Esophagus muscularis mucosa (tissue), 4 donors: ENCODE results near the gene SUMO3. TPM values are rescaled to one million over a fixed set of nuclear protein-coding genes. Genes with fewer than 3 reads are reported as not detected.

Source experiments
- DNase-seq: peaks from one replicate; pipeline ENCODE4 v3.0.0-alpha.2; 2017; ENCODE audit errors: extremely low spot score
- H3K27ac ChIP-seq, 4 donors: fragments of 200-600 bp; sonication (generic); replicated peaks in 1 of 4; 1 replicate in 3 of 4; 2 replicates in 1 of 4; pipeline ENCODE4 v1.5.1; 2016 to 2019; ENCODE audit warnings: mild to moderate bottlenecking in 1 of 4
- H3K27me3 ChIP-seq, 4 donors: fragments of 200-600 bp; sonication (generic); one replicate each; pipeline versions ENCODE4 v1.5.1 to v1.6.0; 2016 to 2019
- H3K36me3 ChIP-seq, 4 donors: fragments of 200-600 bp; sonication (generic); one replicate each; pipeline ENCODE4 v1.5.1; 2016 to 2019
- H3K4me1 ChIP-seq, 4 donors: fragments of 200-600 bp; sonication (generic); one replicate each; pipeline ENCODE4 v1.5.1; 2016 to 2019
- H3K4me3 ChIP-seq, 4 donors: fragments of 200-600 bp; sonication (generic); 1 replicate in 2 of 4; 2 replicates in 2 of 4; pipeline ENCODE4 v1.5.1; 2016 to 2019; ENCODE audit warnings: mild to moderate bottlenecking in 4 of 4, moderate library complexity in 1 of 4
- H3K9me3 ChIP-seq, 4 donors: fragments of 200-600 bp; sonication (generic); 1 replicate in 3 of 4; 2 replicates in 1 of 4; pipeline ENCODE4 v1.5.1; 2016 to 2019
- CTCF ChIP-seq, 3 experiments: fragments of 200-600 bp in 2 of 3; fragments of 450-650 bp in 1 of 3; sonication (generic) in 2 of 3; IDR thresholded peaks; one replicate each; pipeline ENCODE4 v1.5.1; 2017 to 2019; ENCODE audit warnings: antibody characterized with exemption in 3 of 3, mild to moderate bottlenecking in 2 of 3, moderate library complexity in 1 of 3
- EP300 ChIP-seq: sonication (generic); formaldehyde crosslinking; IDR thresholded peaks from one replicate; pipeline ENCODE4 v1.6.1; 2017; ENCODE audit warnings: antibody characterized with exemption
- POLR2A ChIP-seq: fragments of 450-650 bp; IDR thresholded peaks from one replicate; pipeline ENCODE4 v1.6.1; 2017; ENCODE audit warnings: antibody characterized with exemption, moderate library complexity, mild to moderate bottlenecking, low read depth
- POLR2AphosphoS5 ChIP-seq, 2 donors: sonication (generic); formaldehyde crosslinking; IDR thresholded peaks; one replicate each; pipeline ENCODE4 v1.6.1; 2017; ENCODE audit warnings: antibody characterized with exemption in 2 of 2
- WGBS: methylation state at CpG from one replicate; pipeline ENCODE4 v1.1.5; 2018; 5-methylcytosine and 5-hydroxymethylcytosine counted together
- intact Hi-C: fragments of 100-400 bp; cut with DNase I; formaldehyde crosslinking; loops from one replicate; pipeline ENCODE4 v1.15.1; 2023
- total RNA-seq, 4 donors: library from RNA; depleted of rRNA; stranded (reverse); fragments of >200 nt; gene quantifications; one replicate each; pipeline versions ENCODE4 v1.1.0 to v1.2.1, GENCODE V29; 2016

Gene SUMO3
- total RNA-seq, 4 donors from 2014 or later, result 46.1 to 52.2 (median 48.6) TPM

- Histone ChIP-seq H3K27me3 (no peaks in the 10 kb centered on the region), H3K36me3 (peaks cover 14 to 70% (median 66%) of the 10 kb centered on the region in 4 donors), H3K27ac (no peak overlapping the region), H3K9me3 (no peaks in the 10 kb centered on the region), H3K4me1 (peaks cover 11 to 15% (median 14%) of the 10 kb centered on the region in 4 donors), H3K4me3 (no peak overlapping the region)
- intact Hi-C loops, result no loop called here
- no peak for DNase-seq
- TF ChIP-seq POLR2A (no peak), CTCF (IDR thresholded peaks at IDR 0.05) (no peak), POLR2AphosphoS5 (IDR thresholded peaks at IDR 0.05) (no peak), EP300 (no peak)
- WGBS, result 74% methylated on average over 4 of the region's 4 CpGs
Measured at GRCh38 chr21:44805859-44806258, 12.0 kb downstream of the SUMO3 start.

- peaks cover 14 to 65% (median 60%) of the 10 kb centered on the region in 4 donors for H3K36me3 ChIP-seq
- intact Hi-C loops, result no loop called here
Measured at GRCh38 chr21:44805226-44805625, 12.6 kb downstream of the SUMO3 start.

GRCh38 chr21:44804762-44805161 is 13.1 kb downstream of the SUMO3 start:
- Histone ChIP-seq H3K27me3 (no peaks in the 10 kb centered on the region), H3K9me3 (no peaks in the 10 kb centered on the region), H3K4me3 (no peak overlapping the region), H3K27ac (no peak overlapping the region), H3K4me1 (peaks cover 22 to 26% (median 25%) of the 10 kb centered on the region in 4 donors), H3K36me3 (peaks cover 14 to 60% (median 55%) of the 10 kb centered on the region in 4 donors)
- WGBS, result 83% methylated on average over 6 of the region's 6 CpGs
- no peak for DNase-seq
- no peak for TF ChIP-seq CTCF (IDR thresholded peaks at IDR 0.05)
- no peak for TF ChIP-seq POLR2AphosphoS5 (IDR thresholded peaks at IDR 0.05)
- no peak for TF ChIP-seq EP300
- TF ChIP-seq POLR2A, result no peak
- intact Hi-C loops, result loop anchor here (5.0 kb wide), 1 partner anchor 128 kb away; no protein-coding TSS in a partner anchor

More at GRCh38 chr21:44805226-44805625, 12.6 kb downstream of the SUMO3 start:
- no peaks in the 10 kb centered on the region for H3K9me3 ChIP-seq
- peaks cover 17 to 21% (median 20%) of the 10 kb centered on the region in 4 donors for H3K4me1 ChIP-seq
- TF ChIP-seq POLR2A (no peak), EP300 (no peak), POLR2AphosphoS5 (IDR thresholded peaks at IDR 0.05) (no peak), CTCF (IDR thresholded peaks at IDR 0.05) (no peak)
- no peaks in the 10 kb centered on the region for H3K27me3 ChIP-seq
- no peak for DNase-seq
- no peak overlapping the region for H3K27ac ChIP-seq
- H3K4me3 ChIP-seq, result no peak overlapping the region
- WGBS, result 86% methylated on average over 4 of the region's 4 CpGs

GRCh38 chr21:44803651-44804050 is 14.2 kb downstream of the SUMO3 start:
- Histone ChIP-seq H3K4me3 (no peak overlapping the region), H3K27ac (no peak overlapping the region), H3K9me3 (no peaks in the 10 kb centered on the region), H3K36me3 (peaks cover 11 to 49% (median 46%) of the 10 kb centered on the region in 4 donors), H3K4me1 (peaks cover 28 to 35% (median 34%) of the 10 kb centered on the region in 4 donors), H3K27me3 (no peaks in the 10 kb centered on the region)
- no peak for TF ChIP-seq POLR2A
- no peak for TF ChIP-seq POLR2AphosphoS5 (IDR thresholded peaks at IDR 0.05)
- TF ChIP-seq CTCF (IDR thresholded peaks at IDR 0.05), result no peak
- no peak for TF ChIP-seq EP300
- WGBS, result 49% methylated on average over 3 of the region's 3 CpGs
- intact Hi-C loops, result loop anchor here (5.0 kb wide), 1 partner anchor 129 kb away; no protein-coding TSS in a partner anchor
- no peak for DNase-seq
